ENCODE measurements around the gene SLC25A44.
"Not testable (repeated sequence)": the region's sequence is repeated elsewhere in the genome, so short reads cannot be mapped to it uniquely, and the experiment has no call there.

Gene SLC25A44

DNA sequence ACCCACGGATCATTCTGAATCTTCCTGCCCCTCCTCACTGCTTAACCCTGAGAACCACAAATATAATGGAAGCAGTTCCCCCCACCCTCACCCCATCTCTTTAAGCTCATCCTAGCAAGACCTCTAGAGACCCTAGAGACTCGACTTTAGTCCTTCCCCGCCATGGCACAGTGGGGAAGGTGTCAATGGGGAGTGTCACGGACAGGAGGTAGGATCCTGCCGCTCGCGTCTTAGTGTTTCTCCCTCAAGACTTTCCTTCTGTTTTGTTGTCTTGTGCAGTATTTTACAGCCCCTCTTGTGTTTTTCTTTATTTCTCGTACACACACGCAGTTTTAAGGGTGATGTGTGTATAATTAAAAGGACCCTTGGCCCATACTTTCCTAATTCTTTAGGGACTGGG is 18.2 kb downstream of the SLC25A44 start:
- DNase-seq = no peak

DNA sequence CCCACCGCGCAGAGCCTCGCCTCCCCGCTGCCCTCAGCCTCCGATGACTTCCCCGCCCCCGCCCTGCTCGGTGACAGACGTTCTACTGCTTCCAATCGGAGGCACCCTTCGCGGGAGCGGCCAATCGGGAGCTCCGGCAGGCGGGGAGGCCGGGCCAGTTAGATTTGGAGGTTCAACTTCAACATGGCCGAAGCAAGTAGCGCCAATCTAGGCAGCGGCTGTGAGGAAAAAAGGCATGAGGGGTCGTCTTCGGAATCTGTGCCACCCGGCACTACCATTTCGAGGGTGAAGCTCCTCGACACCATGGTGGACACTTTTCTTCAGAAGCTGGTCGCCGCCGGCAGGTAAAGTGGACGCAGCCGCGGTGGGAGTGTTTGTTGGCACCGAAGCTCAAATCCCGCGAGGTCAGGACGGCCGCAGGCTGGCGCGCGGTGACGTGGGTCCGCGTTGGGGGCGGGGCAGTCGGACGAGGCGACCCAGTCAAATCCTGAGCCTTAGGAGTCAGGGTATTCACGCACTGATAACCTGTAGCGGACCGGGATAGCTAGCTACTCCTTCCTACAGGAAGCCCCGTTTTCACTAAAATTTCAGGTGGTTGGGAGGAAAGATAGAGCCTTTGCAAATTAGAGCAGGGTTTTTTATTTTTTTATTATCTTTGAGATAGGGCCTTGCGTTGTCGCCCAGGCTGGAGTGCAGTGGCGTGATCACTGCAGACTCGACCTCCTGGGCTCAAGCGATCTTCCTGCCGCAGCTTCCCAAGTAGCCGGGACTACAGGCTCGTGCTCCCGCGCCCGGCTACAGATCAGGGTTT is 19.1 kb downstream of the SLC25A44 start, which contains the start of gene PMF1:
PMF1 (plus strand) TSS at position 175 of the 811 bp plus-strand sequence; CDS start at position 184, 9 bp downstream.
- DNase-seq = peak; percentile 90 to 97 (median 93)

DNA sequence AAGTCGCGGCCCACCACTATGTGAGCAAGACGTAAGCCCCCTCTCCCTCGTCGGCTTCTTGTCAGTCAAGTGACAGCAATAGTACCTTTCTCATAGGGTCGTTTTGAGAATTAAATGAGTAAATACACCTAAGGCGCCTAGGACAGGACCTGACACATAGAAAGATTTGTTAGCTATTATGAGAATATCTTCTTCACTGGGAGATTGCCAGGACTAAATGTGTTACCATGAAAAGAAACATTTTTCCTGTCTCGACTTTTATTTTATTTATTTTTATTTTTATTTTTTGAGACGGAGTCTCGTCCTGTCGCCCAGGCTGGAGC is 19.7 kb downstream of the SLC25A44 start:
- DNase-seq = no peak

DNA sequence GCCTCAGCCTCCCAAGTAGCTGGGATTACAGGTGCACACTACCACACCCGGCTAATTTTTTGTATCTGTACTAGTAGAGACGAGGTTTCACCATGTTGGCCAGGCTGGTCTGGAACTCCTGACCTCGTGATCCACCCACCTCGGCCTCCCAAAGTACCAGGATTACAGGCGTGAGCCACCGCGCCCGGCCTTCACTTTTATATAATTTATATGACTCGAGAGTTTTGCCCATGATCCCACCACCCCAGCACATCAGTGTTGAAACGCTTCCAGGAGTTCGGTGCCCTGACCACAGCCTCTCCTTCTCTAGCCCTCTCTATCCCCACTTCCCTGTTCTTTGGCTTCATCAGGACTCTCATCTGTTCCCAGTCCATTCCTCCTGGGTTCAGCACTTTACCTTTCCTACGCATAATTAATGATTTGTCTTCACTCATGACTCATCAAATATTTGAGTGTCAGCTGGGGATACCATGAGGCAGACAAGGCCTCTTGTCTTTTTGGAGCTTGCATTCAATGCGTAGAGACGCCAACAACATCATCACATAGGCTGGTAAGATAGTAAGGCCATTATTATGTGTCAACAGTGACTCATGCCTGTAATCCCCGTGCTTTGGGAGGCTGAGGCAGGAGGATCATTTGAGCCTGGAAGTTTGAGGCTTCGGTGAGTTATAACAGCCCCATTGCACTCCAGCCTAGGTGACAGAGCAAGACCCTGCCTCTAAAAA is 20.3 kb downstream of the SLC25A44 start:
- DNase-seq = peak in 1 of 5 donors; percentile 66

DNA sequence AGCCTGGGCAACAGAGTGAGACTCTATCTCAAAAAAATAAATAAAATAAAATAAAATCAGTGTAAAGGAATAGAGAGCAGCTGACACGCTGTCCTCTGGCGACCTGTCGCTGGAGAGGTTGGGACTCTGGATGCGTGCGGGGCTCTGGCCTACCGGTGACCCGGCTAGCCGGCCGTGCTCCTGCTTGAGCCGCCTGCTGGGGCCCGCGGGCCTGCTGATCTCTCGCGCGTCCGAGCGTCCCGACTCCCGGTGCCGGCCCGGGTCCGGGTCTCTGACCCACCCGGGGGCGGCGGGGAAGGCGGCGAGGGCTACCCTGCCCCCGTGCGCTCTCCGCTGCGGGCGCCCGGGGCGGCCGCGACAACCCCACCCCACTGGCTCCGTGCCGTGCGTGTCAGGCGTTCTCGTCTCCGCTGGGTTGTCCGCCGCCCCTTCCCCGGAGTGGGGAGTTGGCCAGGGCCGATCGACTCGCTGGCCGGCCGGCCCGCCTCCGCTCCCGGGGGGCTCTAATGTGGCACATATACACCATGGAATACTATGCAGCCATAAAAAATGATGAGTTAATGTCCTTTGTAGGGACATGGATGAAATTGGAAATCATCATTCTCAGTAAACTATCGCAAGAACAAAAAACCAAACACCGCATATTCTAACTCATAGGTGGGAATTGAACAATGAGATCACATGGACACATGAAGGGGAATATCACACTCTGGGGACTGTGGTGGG is 22.6 kb downstream of the SLC25A44 start:
- DNase-seq = not testable (repeated sequence)

DNA sequence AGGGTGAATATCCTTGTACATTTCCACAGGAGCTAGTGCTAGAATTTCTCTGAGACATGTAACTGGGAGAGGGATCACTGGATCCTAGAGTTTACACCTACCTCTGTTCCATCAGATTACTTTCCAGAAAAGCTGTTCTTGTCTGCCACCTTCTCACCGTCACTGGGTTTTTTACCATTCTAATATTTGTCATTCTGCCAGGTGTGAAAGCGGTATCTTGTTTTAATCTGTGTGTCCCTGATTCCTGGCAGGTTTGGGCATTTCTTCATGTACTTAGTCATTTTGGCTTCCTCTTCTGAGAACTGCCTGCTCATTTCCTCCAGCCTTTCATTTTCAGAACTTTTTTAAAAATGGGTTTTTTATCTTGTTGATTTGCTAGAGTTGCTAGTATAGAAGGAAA is 24.0 kb downstream of the SLC25A44 start:
- peak in 1 of 5 donors; percentile 93 for DNase-seq

DNA sequence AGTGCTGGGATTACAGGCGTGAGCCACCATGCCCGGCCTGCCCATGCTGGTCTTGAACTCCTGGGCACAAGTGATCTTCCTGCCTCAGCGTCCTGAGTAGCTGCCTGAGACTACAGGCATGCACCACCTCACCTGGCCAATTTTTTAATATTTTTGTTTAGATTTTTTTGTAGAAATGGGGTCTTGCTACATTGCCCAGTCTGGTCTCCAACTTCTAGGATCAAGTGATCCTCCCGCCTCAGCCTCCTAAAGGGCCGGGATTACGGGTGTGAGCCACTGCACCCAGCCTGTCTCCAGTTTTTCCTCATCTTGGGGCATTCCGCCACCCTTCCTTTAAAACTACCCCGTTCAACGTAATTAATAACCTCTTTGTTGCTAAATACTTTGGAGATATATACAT is 26.3 kb downstream of the SLC25A44 start:
- DNase-seq = no peak

DNA sequence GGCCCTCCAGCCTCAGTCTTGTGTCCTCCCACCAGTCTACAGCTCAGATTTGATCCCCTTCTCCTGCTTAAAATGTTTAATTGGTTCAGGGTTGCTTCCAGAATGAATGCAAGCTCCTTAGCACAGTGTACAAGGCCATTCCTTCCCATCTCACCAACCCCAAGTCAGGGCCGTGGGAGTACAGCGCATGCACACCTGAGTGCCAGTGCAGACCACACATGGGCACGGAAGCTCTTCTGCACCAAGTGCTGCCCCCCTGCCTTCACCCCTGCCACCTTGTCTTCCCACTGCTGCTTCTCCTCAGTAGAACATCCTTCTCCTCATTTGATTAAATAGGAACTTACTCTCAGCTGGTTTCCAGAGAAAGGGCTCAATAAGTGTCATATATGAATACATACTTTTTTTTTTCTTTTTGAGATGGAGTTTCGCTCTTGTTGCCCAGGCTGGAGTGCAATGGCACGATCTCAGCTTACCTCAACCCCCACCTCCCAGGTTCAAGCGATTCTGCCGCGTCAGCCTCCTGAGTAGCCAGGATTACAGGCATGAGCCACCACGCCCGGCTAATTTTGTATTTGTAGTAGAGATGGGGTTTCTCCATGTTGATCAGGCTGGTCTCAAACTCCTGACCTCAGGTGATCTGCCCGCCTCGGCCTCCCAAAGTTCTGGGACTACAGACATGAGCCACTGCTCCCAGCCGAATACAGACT is 28.2 kb downstream of the SLC25A44 start:
- DNase-seq = no peak

DNA sequence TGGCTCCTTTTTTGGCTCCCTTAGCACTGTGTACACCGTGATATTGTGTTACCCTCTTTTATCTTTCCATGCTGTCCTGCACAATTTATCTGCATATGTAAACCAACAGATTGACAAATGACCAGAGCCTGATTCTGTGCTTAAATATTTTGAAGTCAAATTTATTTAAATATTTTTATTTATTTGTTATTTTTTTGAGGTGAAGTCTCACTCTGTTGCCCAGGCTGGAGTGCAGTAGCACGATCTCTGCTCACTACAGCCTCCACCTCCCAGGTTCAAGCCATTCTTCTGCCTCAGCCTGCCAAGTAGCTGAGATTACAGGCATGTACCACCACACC is 31.7 kb downstream of the SLC25A44 start:
- no peak for DNase-seq

DNA sequence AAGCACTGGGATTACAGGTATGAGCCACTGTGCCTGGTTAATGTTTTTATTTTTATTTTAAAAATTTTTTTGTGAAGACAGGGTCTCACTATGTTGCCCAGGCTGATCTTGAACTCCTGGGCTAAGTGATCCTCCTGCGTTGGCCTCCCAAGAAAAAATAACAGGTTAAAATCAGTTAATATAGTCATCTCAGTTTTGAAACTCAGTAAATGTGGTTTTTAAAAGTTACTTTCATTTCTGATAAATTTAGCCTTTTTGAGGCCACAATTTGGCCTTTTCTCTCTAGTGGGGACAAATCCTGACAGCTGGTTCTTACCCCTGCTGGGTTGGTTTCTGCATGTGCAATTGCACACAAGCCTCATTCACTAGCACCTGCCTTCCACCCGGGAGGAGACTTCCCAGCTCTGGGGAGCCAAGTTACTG is 32.2 kb downstream of the SLC25A44 start:
- peak in 1 of 5 donors; percentile 74 for DNase-seq

DNA sequence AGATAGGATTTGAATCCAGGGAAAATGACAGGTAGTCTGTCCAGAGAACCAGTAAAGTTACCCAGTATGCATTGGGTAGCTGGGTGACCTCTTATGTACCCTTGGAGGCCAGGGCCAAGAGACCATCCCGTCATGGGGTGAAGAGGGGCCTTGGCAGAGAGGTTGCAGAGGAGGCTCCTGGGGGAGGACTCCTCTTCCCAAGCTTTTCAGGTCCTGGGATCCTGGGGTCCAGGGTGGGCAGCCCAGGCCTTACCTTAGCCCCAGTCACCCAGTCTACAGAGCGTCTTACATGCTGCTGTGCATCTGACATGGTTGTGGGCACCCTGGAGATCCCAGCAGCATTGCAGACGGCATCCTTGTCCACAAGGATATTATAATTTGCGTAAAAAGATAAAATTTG is 32.9 kb downstream of the SLC25A44 start:
- no peak for DNase-seq

DNA sequence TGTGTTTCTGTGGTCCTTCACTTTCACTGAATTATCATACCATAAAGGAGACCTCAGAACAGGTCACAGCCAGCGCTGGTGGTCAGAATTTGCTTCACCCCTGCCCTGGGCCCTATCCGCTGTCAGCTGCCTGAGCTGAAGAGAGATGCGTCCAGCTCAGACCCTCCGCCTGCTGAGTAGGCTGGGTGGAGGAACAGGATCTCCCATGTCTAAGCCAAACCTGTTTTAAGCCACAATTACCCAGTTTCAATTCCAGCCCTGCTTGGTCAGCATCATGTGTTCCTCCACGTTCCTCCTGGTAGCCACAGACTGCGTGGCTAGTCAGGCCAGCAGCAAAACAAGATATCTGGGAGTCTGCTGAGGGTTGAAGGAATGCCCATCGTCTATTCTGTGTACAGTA is 34.6 kb downstream of the SLC25A44 start:
- DNase-seq = no peak

DNA sequence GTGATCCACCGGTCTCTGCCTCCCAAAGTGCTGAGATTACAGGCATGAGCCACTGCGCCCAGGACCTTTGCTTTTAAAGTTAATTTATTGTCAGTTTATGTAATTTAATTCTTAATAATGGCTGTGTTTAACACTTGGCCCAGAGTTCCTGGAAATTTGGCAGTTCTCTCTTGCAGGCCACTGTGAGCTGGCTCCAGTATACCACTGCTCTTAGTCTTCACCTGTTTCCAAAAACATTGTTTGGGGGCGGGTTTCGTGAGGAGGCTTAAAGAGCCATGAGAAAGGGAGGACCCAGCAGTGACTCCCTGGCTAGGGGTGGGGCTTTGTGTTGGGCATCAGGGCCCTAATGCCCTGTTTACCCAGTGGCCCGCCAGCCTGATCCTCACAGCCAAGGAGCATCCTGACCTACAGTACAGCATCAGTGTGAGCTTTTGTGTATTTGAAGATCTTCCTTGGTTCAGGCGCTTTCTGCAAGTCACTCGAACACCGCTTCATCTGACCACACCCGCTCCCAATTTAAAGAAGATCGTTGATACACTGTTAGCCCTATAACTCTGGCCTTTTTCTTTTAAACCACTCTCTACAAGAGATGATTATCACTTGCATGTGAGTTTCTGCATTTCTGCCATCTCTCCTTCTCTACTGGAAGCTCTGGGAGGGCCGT is 36.0 kb downstream of the SLC25A44 start:
- DNase-seq = no peak

DNA sequence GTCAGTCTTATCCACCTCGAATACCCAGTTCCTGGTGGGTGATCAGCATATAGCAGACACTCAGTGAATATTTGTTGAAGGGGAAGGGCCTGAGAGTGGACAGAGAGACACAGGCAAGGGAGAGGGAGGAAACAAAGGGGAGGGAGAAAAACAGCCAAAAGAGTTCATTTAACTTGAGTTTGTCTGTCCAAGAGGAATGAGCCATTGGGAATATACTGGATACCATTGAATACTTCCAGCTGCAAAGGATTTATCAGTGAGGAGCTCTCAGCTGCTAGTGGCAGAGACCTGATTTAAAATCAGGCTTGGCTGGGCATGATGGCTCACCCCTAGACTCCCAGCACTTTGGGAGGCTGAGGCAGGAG is 36.6 kb downstream of the SLC25A44 start:
- no peak for DNase-seq

DNA sequence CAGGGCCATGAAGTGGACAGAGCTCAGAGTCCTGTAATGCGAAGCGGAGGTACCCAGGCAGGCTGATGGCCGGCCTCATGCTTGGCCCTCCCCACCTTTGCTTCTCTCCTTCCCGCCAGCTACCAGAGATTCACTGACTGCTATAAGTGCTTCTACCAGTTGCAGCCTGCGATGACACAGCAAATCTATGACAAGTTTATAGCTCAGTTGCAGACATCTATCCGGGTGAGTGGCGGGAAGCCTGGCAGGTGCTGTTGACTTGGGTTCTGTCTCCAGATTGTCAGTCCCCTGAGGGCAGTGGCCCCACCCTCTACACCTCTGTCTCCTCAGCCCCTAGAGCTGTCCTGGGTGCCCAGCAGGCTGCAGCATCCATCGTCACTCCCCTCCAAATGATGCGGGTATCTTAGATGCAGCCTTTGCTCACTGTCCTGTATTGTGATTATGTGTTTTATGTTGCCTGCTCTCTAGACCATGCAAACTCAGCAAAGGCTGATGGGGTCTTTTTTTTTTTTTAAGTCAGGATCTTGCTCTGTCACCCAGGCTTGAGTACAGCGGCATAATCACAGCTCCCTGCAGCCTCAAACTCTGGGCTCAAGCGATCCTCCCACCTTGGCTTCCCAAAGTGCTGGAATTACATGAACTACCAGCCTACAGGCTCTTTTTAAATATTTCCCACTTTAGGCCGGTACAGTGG is 38.4 kb downstream of the SLC25A44 start:
- no peak for DNase-seq

DNA sequence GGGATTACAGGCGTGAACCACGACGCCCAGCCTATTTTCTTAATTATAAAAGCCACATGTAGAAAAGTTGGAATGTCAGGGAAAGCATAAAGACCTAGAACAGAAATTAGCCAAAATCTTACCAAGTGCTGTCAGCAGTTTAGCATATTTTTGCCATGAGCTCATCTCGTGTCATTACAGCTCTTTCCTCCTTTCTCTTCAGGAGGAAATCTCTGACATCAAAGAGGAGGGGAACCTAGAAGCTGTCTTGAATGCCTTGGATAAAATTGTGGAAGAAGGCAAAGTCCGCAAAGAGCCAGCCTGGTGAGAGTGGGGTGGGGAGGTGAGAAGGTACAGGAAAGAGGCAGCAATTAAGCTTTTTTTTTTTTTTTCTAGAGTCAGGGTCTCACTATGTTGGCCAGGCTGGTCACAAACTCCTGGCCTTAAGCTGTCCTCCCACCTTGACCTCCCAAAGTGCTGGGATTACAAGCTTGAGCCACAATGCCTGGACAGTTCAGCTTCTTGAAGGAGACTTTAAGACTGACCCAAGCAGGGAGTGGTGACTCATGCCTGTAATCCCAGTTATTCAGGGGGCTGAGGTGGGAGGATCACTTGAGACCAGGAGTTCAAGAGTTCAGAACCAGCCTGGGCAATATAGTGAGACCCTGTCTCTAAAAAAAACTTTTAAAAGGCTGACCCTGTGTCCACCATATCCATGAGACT is 39.7 kb downstream of the SLC25A44 start:
- DNase-seq = no peak

DNA sequence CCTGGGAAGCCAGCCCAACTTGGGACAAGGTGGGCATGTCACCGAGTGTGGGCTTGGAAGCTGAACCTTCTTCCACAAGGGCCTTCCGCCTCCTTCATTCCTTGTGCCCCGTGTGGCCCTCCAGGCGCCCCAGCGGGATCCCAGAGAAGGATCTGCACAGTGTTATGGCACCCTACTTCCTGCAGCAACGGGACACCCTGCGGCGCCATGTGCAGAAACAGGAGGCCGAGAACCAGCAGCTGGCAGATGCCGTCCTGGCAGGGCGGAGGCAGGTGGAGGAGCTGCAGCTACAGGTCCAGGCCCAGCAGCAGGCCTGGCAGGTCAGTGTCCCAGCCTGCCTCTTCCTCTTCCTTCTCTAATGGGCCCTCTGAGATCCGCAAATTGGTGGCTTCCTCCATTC is 42.3 kb downstream of the SLC25A44 start:
- DNase-seq = no peak

DNA sequence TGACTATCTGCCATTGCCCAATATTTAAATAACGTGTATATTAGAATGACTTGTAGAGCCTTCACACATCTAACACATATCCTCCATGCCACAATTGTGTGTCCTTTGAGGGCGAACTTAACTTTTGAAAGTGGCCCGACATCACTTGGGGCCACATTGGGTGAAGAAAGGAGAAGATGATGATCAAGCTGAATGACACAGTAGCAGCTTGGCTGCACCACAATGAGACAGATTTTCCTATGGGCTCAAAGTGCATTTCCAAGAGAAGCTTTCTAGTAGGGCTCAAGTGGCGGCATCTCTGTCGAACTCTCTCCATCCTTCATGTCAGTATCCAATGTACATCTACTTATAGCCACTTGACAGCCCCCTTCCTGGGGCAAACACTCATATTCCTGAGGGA is 44.3 kb downstream of the SLC25A44 start:
- no peak for DNase-seq

DNA sequence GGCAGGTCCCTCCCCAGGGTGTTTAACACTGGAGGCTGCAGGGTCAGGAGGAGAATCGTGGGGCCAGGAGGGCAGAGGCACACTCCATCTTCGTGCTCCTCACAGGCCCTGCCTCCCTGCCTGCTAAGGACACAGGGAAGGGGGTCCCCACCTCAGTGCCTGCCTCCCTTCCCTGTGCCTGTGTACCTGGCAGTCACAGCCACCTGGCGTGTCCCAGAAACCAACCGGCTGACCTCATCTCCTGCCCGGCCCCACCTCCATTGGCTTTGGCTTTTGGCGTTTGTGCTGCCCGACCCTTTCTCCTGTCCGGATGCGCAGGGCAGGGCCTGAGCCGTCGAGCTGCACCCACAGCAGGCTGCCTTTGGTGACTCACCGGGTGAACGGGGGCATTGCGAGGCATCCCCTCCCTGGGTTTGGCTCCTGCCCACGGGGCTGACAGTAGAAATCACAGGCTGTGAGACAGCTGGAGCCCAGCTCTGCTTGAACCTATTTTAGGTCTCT is 47.5 kb downstream of the SLC25A44 start:
- DNase-seq = no peak

DNA sequence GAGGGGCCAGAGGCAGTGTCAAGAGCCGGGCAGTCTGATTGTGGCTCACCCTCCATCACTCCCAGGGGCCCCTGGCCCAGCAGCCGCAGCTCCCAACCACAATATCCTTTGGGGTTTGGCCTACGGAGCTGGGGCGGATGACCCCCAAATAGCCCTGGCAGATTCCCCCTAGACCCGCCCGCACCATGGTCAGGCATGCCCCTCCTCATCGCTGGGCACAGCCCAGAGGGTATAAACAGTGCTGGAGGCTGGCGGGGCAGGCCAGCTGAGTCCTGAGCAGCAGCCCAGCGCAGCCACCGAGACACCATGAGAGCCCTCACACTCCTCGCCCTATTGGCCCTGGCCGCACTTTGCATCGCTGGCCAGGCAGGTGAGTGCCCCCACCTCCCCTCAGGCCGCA is 48.0 kb downstream of the SLC25A44 start, which contains the start of gene BGLAP:
BGLAP (plus strand) TSS at position 259 of the 400 bp plus-strand sequence; CDS start at position 307, 48 bp downstream.
- DNase-seq = no peak

DNA sequence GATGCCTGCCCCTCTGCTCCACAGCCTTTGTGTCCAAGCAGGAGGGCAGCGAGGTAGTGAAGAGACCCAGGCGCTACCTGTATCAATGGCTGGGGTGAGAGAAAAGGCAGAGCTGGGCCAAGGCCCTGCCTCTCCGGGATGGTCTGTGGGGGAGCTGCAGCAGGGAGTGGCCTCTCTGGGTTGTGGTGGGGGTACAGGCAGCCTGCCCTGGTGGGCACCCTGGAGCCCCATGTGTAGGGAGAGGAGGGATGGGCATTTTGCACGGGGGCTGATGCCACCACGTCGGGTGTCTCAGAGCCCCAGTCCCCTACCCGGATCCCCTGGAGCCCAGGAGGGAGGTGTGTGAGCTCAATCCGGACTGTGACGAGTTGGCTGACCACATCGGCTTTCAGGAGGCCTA is 48.8 kb downstream of the SLC25A44 start:
- DNase-seq = no peak
